DMS53 treated with DMSO at 0.1 percent for 48 hours (cell line): ENCODE results near the gene PI4K2B.
"Not testable (repeated sequence)": the region's sequence is repeated elsewhere in the genome, so short reads cannot be mapped to it uniquely, and the experiment has no call there.

Source experiments
- DNase-seq: peaks from one replicate; lab custom pipeline; 2025; ENCODE audit not compliant: unreplicated experiment; lab: John Stamatoyannopoulos, UW

Gene PI4K2B

GRCh38 chr4:25302626-25303025, 68.8 kb downstream of the PI4K2B start:
- no peak for DNase-seq

GRCh38 chr4:25303578-25303977, 69.7 kb downstream of the PI4K2B start:
- DNase-seq = no peak

GRCh38 chr4:25306518-25307057, 72.8 kb downstream of the PI4K2B start:
- DNase-seq = no peak

- DNase-seq = no peak
These were observed 73.8 kb downstream of the PI4K2B start for GRCh38 chr4:25307596-25307995.

- DNase-seq = no peak
These were observed 74.5 kb downstream of the PI4K2B start for GRCh38 chr4:25308306-25308705.

DNA sequence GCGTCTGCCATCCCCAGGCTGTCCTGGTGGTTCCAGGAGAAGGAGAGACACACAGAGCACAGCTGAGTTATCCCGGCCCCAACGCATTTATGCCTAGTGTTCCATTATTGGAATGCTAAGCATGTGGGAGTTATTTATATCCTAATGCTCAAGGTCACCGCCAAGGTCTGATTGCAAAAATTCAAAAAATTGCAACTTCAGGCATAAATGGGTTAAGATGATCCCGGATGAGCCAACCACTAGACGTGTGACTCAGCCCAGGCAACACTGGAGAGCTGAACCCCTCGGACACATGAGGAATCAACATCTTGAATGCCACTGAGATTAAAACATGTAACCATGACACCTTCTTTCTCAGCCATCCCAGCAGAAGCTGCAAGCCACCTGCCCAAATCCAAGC, 74.9 kb downstream of the PI4K2B start:
- DNase-seq = no peak

- DNase-seq = no peak
These were observed 76.4 kb downstream of the PI4K2B start for GRCh38 chr4:25310066-25310802.

GRCh38 chr4:25310803-25311166, 77.0 kb downstream of the PI4K2B start:
- DNase-seq = no peak

DNA sequence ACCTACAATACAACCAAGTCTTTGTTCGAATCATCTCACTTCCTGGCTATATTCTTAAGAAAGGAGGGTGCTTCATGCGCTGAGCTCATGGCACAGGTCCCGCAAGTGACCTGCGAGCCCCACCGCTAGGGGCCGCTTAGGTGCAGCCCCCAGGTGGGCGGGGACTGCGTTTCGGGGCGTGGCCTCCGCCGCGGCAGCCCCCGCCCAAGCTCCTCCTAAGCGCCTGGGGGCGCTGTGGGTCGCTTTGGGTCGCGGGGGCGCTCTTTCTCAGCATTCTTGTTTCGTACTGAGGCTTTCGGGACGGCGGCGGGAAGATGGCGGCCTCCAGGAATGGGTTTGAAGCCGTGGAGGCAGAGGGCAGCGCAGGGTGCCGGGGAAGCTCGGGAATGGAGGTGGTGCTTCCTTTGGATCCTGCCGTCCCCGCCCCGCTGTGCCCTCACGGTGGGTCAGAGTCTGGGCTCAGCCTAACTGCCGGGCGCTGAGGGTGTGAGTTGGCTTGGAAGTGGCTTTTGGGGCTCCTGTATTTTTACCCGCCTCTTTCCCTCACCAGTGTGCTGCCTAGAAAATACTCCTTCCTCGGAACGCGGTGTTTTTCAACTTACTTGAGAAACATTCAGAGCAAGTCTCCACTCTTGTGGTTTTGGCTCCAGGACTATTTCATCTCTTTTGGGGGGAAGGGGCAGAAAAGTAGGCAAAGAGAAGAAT, 78.8 kb downstream of the PI4K2B start, which contains the start of gene ZCCHC4:
ZCCHC4 (plus strand) TSS at position 279 of the 705 bp plus-strand sequence; CDS start at position 315, 36 bp downstream.
- DNase-seq = peak; percentile 83

- no peak for DNase-seq
These were observed 79.5 kb downstream of the PI4K2B start for GRCh38 chr4:25313201-25313895.

GRCh38 chr4:25320336-25320735, 86.5 kb downstream of the PI4K2B start:
- DNase-seq = no peak

GRCh38 chr4:25320773-25321172, 86.9 kb downstream of the PI4K2B start:
- no peak for DNase-seq

DNA sequence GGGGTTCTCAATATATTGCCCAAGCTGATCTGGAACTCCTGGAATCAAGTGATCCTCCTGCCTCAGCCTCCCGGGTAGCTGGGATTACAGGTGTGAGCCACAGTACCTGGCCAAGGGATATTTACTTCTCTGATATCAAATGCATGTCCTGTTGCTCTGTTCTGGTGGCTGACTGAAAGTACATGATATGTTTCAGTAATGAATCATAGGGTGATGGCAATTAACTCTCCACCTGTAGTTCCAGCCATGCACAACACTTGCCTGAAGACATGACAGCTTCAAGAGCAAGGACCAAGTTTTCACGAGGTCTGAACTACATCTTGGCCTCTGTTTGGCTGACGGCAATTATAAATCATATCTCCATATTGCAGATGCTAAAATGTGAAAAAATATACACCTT, 87.9 kb downstream of the PI4K2B start:
- DNase-seq = no peak

DNA sequence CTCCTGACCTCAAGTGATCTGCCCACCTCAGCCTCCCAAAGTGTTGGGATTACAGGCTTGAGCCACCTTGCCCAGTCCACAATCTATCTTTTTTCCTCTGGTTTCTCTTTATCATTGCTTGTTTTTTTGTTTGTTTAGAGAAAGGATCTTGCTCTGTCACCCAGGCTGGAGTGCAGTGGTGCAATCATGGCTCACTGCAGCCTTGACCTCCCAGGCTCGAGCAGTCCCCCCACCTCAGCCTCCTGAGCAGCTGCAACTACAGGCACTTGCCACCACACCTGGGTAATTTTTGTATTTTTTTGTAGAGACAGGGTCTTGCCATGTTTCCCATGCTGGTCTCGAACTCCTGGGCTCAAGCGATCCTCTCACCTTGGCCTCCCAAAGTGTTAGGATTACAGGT, 94.6 kb downstream of the PI4K2B start:
- DNase-seq = not testable (repeated sequence)
